VCaP (cell line): ENCODE results near the gene MAGI1.

Experiments
- H3K27ac ChIP-seq: fragments of 450-650 bp; 2 replicates; pipeline ENCODE4 v1.5.1; 2017
- TF ChIP-seq, protein P1 (sequence below): fragments of 450-650 bp; conservative IDR thresholded peaks from 2 replicates; pipeline ENCODE4 v1.5.1; 2017; ENCODE audit warnings: mild to moderate bottlenecking, moderate library complexity

The MAGI1 gene

DNA sequence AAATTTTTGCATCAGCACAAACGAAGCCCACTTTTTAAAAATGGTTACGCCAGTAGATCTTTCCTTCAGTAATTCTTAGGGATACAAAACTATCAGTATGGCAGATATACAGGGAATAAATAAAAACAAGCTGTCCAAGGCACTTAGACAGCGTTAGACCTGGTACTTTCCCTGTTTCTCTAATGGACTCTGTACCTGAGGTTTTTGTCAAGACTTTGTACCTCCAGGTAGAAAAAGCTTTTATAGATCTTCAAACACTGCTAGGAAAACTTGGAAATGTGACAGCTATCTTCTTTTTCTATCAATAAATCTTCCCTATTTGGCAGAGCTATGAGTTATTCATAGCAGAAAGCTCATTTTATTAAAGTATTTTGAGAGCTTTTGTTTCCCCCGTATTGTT lies 477.8 kb downstream of the MAGI1 start:
- TF ChIP-seq, protein P1, sequence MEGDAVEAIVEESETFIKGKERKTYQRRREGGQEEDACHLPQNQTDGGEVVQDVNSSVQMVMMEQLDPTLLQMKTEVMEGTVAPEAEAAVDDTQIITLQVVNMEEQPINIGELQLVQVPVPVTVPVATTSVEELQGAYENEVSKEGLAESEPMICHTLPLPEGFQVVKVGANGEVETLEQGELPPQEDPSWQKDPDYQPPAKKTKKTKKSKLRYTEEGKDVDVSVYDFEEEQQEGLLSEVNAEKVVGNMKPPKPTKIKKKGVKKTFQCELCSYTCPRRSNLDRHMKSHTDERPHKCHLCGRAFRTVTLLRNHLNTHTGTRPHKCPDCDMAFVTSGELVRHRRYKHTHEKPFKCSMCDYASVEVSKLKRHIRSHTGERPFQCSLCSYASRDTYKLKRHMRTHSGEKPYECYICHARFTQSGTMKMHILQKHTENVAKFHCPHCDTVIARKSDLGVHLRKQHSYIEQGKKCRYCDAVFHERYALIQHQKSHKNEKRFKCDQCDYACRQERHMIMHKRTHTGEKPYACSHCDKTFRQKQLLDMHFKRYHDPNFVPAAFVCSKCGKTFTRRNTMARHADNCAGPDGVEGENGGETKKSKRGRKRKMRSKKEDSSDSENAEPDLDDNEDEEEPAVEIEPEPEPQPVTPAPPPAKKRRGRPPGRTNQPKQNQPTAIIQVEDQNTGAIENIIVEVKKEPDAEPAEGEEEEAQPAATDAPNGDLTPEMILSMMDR = no peak
- H3K27ac ChIP-seq = no peak overlapping the region

DNA sequence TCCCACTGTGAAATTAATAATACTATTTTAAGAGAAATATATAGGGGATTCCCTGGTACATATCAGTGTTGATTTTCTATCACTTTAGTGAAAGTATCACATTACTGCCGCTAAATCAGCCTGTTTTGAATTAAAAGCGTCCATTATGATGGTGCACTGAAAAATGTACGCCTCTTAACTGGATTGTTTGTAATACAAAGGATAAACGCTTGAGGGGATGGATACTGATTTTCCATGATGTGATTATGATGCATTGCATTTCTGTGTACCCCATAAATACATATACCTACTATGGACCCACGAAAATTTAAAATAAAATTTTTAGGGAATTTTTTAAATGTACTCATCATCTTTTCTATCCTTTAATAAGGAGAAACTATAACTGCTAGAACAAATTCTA lies 478.6 kb downstream of the MAGI1 start:
- TF ChIP-seq, protein P1 = no peak
- no peak overlapping the region for H3K27ac ChIP-seq

DNA sequence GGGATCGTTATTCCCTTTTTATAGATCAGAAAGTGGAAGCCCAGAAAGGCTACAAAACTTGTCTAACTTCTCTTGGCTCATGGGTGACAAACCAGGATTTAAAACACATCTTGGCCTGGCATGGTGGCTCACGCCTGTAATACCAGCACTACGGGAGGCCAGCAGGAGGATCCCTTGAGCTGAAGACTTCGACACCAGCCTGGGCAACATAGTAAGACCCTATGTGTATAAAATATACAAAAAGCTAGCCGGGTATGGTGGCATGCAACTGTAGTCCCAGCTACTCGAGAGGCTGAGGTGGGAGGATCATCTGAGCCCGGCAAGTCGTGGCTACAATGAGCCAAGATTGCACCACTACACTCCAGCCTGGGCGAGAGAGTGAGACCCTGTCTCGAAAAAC lies 479.1 kb downstream of the MAGI1 start:
- H3K27ac ChIP-seq = no peak overlapping the region
- TF ChIP-seq, protein P1 = no peak

DNA sequence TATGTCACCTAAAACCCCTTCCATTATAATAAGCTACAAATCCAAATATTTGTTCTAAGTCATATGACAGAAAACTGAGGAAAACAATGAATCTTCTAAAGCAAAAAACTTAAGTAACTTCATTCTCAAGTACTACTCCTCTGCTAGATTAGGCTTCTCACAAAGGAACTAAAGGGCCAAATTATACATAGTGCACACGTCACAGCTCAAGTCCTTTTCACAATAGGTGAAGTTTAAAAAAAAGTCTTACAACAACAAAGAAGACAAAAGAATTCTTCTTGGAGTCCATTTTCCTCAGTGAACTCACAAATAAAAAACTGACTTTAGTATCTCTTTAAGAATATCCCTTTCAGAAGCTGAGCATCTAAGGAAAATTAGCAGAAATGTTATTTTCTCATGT lies 479.9 kb downstream of the MAGI1 start:
- no peak overlapping the region for H3K27ac ChIP-seq
- TF ChIP-seq, protein P1 = no peak

DNA sequence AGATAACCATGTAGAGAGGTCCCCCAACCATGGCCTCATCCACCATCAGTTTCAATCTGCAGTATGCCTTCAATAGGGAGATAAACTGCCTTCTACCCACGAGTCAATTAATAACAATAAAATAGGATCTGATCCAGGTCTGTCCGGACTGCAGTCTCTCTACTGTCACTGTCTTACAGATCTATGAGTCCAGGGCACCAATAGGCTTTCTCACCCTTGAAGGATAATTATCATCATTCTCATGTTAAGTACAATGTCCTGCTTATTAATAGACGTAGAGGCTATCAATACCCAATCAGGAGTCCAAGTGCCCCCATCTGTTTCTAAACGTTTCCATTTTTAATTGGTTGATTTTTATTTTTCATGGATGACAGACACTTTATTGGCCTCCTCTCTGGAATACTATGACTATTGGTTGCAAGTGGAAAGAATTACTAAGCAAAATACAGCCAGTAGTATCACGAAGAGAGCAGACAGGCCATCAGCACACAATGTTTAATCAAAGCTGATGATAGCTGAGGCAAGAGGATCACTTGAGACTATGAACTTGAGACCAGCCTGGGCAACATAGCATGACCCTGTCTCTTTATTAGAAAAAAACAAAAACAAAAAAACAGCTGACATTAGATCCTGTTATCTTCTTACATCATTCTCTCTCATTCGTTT lies 480.7 kb downstream of the MAGI1 start:
- TF ChIP-seq, protein P1 = no peak
- no peak overlapping the region for H3K27ac ChIP-seq

DNA sequence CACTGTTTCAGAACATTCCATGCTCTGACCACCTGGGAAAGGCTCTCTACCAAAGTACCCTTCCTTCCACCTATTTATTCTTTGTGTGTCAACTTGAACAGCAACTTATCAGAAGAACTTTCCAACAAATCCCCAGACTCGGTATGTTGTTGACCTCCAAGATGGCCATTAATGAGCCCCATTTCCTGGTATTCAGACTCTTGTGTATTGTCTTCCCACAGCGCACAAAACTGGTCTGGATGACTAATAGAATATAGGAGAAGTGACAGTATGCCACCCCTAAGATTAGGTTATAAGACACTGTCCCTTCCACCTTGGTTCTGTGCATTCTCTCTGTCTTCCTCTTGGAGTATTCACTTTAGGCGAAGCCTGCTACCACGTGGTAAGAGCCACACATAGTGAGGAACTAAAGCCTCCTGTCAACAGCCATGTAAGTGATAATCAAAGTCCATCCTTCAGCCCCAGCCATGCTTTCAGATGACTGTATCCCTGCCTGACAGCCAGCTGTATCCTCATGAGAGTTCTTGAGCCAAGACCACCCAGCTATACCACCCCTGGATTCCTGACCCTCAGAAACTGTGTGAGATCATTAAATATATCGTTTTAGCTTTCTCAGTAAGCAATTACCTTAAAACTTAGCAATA lies 481.7 kb downstream of the MAGI1 start:
- TF ChIP-seq, protein P1 = no peak
- H3K27ac ChIP-seq = no peak overlapping the region

DNA sequence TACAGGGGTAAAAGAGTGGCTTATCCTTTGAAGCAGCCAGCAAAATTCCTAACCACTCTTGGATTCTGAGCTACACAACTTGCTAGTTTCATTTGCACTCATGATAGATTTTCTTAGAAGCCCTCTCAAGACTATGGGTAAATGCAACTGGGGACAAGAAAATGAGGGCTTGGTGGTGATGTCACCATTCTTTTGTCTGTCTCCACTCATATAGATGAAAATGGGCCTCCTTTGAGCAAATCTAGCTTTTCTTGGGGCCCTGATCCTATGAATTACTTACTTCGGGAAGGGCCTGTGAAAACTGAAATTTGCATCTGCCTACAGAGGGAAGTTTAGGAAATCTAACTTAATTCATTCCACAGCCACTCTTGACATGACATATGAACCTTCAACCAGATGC lies 486.3 kb downstream of the MAGI1 start:
- H3K27ac ChIP-seq = no peak overlapping the region
- TF ChIP-seq, protein P1 = no peak
